ENCODE data around the gene GPC6.

The GPC6 gene

DNA sequence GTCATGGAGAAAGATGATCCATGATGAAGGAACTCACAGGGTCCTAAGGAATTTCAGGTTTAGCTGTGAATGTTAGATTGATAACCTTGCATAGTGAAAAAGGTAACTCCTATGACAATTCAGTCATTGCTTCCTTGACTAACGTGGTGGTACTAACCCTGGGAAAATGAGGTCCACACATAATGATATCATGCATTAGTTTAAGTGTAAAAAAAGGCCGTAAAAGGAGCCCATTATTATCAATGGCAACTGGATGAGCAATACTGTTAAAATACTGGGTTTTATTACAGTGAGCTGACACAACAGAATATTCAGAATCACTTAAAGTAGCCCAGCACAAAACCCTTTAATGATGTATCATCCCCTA lies 737.5 kb downstream of the GPC6 start:
- no peak for DNase-seq (ENCODE audit: low read depth)
- no peak overlapping the region for H3K4me3 ChIP-seq (ENCODE audit: control insufficient read depth, low read depth, low read length)
- TF ChIP-seq, protein P1, sequence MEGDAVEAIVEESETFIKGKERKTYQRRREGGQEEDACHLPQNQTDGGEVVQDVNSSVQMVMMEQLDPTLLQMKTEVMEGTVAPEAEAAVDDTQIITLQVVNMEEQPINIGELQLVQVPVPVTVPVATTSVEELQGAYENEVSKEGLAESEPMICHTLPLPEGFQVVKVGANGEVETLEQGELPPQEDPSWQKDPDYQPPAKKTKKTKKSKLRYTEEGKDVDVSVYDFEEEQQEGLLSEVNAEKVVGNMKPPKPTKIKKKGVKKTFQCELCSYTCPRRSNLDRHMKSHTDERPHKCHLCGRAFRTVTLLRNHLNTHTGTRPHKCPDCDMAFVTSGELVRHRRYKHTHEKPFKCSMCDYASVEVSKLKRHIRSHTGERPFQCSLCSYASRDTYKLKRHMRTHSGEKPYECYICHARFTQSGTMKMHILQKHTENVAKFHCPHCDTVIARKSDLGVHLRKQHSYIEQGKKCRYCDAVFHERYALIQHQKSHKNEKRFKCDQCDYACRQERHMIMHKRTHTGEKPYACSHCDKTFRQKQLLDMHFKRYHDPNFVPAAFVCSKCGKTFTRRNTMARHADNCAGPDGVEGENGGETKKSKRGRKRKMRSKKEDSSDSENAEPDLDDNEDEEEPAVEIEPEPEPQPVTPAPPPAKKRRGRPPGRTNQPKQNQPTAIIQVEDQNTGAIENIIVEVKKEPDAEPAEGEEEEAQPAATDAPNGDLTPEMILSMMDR (IDR thresholded peaks at IDR 0.05; ENCODE audit: control insufficient read depth, insufficient read depth, low read depth, low read length, missing control alignments): no peak

- H3K4me3 ChIP-seq (ENCODE audit: control insufficient read depth, low read depth, low read length): no peak overlapping the region
- DNase-seq (ENCODE audit: low read depth): no peak
- TF ChIP-seq, protein P1 (IDR thresholded peaks at IDR 0.05; ENCODE audit: control insufficient read depth, insufficient read depth, low read depth, low read length, missing control alignments): no peak
These were observed 739.0 kb downstream of the GPC6 start for GRCh38 chr13:93965587-93965986.

DNA sequence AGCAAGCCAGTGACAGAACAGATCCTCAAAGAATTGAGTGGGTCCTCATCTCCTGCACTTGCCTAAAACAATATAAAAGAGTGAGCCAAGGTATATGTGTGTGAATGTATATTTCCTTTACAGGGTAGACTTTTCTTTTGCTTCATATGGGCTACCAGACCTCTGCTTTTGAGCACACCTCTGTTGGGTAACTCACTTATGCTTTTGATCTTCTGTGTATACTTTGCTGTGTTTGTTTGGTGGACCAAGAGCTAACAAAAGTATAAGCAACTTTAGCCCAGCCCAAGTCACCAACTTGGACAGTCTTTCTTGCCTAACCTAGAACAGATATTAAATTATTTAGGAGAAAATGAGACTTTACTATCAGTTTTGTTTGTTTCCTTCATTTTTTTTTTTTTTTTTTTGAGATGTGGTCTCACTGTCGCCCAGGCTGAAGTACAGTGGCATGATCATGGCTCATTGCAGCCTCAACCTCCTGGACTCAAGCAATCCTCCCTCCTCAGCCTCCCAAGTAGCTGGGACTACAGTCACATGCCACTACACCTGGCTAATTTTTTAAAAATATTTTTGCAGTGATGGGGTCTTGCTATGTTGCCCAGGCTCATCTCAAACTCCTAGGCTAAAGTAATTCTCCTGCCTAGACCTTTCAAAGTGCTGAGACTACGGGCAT lies 739.8 kb downstream of the GPC6 start:
- no peak overlapping the region for H3K4me3 ChIP-seq (ENCODE audit: control insufficient read depth, low read depth, low read length)
- no peak for DNase-seq (ENCODE audit: low read depth)
- TF ChIP-seq, protein P1 (IDR thresholded peaks at IDR 0.05; ENCODE audit: control insufficient read depth, insufficient read depth, low read depth, low read length, missing control alignments): no peak

DNA sequence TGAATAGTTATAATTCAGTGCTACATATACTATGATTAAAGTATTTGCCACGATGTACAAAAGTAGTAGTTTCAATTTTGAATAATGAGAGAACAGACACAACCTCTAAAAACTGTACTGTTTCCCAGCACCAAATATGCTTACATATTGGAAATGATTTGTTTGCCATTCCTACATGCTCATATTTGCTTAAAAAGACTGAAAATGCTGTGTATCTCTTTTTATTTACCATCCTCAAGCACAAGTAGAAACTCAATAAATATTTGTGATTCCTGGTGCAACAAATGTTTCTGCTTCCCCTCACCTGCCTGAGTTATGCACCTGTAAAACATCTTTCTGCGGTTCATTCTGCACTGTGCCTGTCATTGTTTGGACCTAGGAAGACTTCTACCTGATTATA lies 740.7 kb downstream of the GPC6 start:
- no peak overlapping the region for H3K4me3 ChIP-seq (ENCODE audit: control insufficient read depth, low read depth, low read length)
- TF ChIP-seq, protein P1 (IDR thresholded peaks at IDR 0.05; ENCODE audit: control insufficient read depth, insufficient read depth, low read depth, low read length, missing control alignments): no peak
- DNase-seq (ENCODE audit: low read depth): no peak

- DNase-seq (ENCODE audit: low read depth): no peak
- TF ChIP-seq, protein P1 (IDR thresholded peaks at IDR 0.05; ENCODE audit: control insufficient read depth, insufficient read depth, low read depth, low read length, missing control alignments): no peak
- no peak overlapping the region for H3K4me3 ChIP-seq (ENCODE audit: control insufficient read depth, low read depth, low read length)
These were observed 748.6 kb downstream of the GPC6 start for GRCh38 chr13:93975242-93975641.

GRCh38 chr13:93976528-93976927 lies 749.9 kb downstream of the GPC6 start:
- TF ChIP-seq, protein P1 (IDR thresholded peaks at IDR 0.05; ENCODE audit: control insufficient read depth, insufficient read depth, low read depth, low read length, missing control alignments): no peak
- no peak overlapping the region for H3K4me3 ChIP-seq (ENCODE audit: control insufficient read depth, low read depth, low read length)
- no peak for DNase-seq (ENCODE audit: low read depth)
